SU-DHL-6 (cell line): ENCODE results near the gene PRKCA.

ENCODE experiments used
- EZH2phosphoT487 ChIP-seq: fragments of 200-600 bp; sonication (generic), shearing (Covaris generic); conservative IDR thresholded peaks from 2 replicates; pipeline ENCODE4 v1.6.1; 2018; ENCODE audit warnings: mild to moderate bottlenecking, antibody characterized with exemption, low read length, moderate library complexity, mixed read lengths
- TF ChIP-seq, protein P1 (sequence below): fragments of 200-600 bp; sonication (generic); IDR thresholded peaks from one replicate; pipeline ENCODE4 v1.5.1; 2017; ENCODE audit warnings: antibody characterized with exemption, mild to moderate bottlenecking, low read length, moderate library complexity; ENCODE audit not compliant: insufficient read depth, poor library complexity, severe bottlenecking

DNA sequence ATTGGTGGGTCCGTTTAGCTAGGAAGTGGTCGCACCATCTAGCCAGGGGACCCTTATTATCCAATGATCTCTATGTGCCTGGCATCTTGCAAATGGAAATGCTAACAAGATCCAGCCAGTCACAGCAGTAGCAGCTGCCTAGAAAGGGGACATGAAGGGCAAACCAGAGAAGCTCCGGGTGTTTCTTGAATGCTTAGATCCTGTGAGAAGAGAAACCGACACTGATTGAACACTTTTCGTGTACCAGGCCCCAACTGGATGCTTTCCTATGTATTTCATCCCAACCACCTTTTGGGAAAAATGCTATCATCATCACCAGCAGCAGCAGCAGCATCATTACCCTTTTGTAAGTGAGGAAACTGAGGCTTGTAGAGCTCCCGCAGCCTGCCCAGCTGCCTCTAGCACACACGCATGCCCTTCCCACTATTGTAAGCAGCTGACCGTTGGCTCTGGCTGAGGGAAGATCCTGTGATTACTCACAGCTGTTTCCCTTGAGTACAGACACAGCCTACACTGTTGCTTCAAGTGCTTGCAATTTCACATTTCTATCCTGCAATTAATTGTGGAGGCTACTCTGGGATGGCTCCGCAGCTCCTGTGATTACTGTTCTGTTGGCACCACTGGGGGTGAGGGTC is 351.8 kb downstream of the PRKCA start:
- TF ChIP-seq EZH2phosphoT487, result no peak
- TF ChIP-seq, protein P1, sequence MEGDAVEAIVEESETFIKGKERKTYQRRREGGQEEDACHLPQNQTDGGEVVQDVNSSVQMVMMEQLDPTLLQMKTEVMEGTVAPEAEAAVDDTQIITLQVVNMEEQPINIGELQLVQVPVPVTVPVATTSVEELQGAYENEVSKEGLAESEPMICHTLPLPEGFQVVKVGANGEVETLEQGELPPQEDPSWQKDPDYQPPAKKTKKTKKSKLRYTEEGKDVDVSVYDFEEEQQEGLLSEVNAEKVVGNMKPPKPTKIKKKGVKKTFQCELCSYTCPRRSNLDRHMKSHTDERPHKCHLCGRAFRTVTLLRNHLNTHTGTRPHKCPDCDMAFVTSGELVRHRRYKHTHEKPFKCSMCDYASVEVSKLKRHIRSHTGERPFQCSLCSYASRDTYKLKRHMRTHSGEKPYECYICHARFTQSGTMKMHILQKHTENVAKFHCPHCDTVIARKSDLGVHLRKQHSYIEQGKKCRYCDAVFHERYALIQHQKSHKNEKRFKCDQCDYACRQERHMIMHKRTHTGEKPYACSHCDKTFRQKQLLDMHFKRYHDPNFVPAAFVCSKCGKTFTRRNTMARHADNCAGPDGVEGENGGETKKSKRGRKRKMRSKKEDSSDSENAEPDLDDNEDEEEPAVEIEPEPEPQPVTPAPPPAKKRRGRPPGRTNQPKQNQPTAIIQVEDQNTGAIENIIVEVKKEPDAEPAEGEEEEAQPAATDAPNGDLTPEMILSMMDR, result no peak
